C4-2B (cell line): ENCODE measurements around the gene SATB1.

Experiments used
- CTCF ChIP-seq: fragments of 450-650 bp; conservative IDR thresholded peaks from 2 replicates; pipeline ENCODE4 v1.5.1; 2017; ENCODE audit warnings: mild to moderate bottlenecking
- ZFX ChIP-seq: fragments of 450-650 bp; IDR thresholded peaks from 2 replicates; pipeline ENCODE4 v1.6.1; 2017

DNA sequence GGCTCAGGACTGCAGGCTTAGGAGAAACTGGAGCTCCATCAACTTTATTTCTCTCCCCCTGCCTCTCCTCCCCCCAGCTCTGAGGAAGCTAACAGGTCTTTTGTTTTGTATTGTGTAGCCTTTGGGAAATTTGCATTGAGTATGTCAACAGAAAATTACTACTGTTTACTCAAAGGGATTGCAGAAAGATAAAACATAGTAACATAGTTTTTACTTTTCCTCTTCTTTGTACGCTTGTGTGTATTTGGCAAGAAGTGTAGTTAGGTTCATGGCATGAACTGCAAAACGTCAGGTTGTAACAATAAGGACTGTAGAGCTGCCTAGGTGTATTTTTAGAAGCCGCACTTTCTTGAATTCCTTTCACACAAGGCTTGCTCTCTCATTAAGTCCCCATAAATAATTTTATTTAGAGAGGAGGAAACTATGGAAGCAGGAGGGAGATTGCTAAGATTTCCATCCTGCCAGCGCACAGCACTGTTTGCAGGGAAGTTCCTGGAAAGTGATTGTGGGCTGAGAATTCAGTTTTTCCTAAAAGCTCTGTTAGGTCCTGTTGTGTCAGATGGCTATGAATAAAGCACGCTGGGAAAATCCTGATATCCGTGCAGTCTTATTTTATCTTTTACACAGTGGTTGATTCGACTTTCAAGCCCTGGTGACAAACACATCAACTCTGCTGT lies 21.1 kb upstream of the SATB1 start:
- TF ChIP-seq CTCF (no peak), ZFX (no peak)
